OCI-LY3 (cell line): ENCODE measurements around the gene VWA7.

Experiments
- CTCF ChIP-seq: fragments of 200-600, 300-600 bp; sonication (generic); IDR thresholded peaks from 2 replicates; pipeline ENCODE4 v1.5.1; 2014; ENCODE audit warnings: antibody characterized with exemption, low read length, low read depth
- EZH2phosphoT487 ChIP-seq: fragments of 200-600 bp; shearing (Covaris generic); IDR thresholded peaks from 2 replicates; pipeline ENCODE4 v1.6.1; 2018; ENCODE audit warnings: antibody characterized with exemption, mixed run types, low read depth

- peak; percentile 40 for TF ChIP-seq CTCF
- no peak for TF ChIP-seq EZH2phosphoT487
Measured at GRCh38 chr6:31791324-31792089, 14.4 kb upstream of the VWA7 start.
